ENCODE results near the gene SIGMAR1.
"Not testable (repeated sequence)": the region's sequence is repeated elsewhere in the genome, so short reads cannot be mapped to it uniquely, and the experiment has no call there.

SIGMAR1 gene

GRCh38 chr9:34654323-34655051, 16.9 kb upstream of the SIGMAR1 start:
- DNase-seq (ENCODE audit: low read depth) = no peak

DNA sequence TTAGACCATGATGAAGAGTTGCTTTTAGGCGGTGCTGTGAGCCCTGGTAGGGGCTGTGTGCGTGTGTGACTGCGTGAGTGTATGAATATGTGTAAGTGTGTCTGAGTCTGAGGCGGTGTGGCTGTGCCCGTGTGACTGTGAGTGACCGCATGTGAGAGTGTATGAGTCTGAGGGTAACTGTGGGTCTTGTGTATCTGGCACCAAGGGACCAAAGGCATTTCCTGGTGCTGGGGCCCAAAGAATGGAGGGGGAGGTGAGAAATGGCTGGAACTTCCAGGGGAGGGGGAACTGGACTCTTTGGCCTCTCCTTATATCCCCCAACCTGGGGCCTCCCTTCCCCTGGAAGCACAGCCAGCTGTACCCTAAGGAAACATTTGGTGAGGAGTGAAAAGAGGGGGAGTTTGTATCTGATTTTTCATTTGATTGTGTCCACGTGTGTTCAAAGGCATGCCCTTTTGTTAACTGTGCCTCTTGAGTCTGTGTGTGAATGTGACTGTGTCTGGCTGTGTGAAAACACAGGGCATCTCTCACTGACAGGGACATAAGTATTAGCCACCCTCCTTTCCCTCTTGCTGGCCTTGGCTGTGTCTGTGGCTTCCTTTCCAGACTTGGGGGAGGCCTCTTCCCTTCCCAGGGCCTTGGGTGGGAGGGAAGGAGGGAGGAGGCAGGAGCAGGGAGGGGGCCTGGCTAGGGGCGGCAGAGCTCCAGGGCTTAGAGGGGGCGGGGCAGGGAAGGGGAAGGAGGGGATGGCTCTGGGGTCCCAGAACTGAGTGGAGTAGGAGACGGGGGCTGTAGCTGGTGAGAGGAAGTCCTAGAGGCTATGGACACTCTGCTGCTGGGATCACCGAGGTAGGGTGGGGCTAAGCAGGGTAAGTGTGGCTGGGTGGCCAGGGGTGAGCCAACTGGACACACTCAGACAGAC, 15.8 kb upstream of the SIGMAR1 start:
- DNase-seq (ENCODE audit: low read depth) = peak; percentile 20

- DNase-seq (ENCODE audit: low read depth) = peak; percentile 28
These were observed 15.0 kb upstream of the SIGMAR1 start for GRCh38 chr9:34652602-34653000.

DNA sequence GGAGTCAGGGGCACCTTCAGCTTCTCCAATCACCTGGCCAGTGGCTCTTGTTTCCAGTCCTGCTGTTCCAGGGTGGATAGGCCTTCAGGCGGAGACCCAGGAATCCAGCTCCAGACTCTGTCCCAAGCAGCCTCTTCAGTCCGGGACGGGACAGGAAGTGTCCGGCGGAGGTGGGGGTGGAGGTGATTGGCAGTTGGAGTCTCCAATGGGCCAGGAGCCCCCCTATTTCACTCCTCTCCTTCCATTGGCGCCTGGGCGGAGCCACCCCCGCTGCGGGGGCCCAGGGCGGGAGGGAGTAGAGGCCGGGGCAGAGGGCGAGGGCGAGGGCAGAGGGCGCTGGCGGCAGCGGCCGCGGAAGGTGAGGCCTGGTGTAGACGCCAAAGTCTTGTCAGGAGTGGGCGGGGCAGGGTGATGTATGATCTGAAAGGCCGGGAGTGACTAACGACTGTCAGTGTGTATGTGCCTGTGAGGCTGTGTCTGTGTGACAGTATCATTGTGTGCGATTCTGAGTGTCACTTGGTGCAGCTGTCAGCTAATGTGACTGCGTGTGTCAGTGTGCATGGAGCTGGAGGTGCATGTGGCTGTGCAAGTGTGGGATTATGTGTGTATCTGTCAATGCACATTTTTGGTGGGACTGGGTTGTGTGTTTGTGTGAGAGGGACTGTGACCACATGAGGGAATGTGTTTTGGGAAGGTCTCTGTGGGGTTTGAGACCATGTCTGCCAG, 14.5 kb upstream of the SIGMAR1 start, which contains the start of gene IL11RA:
IL11RA (plus strand) TSS at position 310 of the 726 bp plus-strand sequence. CDS start 3,033 bp downstream, outside the sequence.
- peak; percentile 84 for DNase-seq (ENCODE audit: low read depth)

DNA sequence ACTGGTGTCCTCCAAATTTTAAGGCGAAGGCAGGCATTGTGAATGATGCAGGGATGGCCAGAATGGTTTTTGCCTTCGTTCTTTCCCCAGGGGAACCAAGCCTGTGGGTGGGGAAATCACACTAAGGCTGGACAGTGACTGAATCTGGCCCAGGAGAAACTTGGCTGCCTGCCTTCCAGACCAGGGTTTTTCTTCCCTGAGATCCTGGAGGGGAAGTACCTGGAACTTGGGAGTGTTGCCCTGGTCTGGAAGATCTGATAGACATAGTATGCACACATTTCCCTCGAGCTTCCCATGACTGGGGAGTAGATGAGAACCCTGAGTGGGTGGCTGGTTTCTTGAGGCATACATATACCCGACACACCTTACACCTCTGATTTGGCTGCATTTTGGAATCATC, 13.7 kb upstream of the SIGMAR1 start:
- peak; percentile 43 for DNase-seq (ENCODE audit: low read depth)

GRCh38 chr9:34650816-34651215, 13.2 kb upstream of the SIGMAR1 start:
- DNase-seq (ENCODE audit: low read depth) = peak; percentile 50

GRCh38 chr9:34648673-34649072, 11.1 kb upstream of the SIGMAR1 start:
- DNase-seq (ENCODE audit: low read depth) = no peak

DNA sequence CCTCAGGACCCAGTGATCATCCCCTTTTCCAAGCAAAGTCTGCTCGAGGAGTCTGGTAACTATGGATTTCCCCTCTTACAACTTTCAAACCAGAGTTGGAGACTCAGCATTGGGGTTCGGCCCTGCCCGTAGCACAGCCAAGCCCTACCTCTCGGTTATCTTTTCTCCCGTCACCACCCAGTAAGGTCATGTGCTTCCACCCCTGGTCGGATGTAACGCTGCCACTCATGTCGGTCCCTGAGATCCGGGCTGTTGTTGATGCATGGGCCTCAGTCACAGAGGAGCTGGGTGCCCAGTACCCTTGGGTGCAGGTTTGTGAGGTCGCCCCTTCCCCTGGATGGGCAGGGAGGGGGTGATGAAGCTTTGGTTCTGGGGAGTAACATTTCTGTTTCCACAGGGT, 10.1 kb upstream of the SIGMAR1 start:
- DNase-seq (ENCODE audit: low read depth) = no peak

GRCh38 chr9:34647084-34647403, 9.5 kb upstream of the SIGMAR1 start:
- no peak for DNase-seq (ENCODE audit: low read depth)

DNA sequence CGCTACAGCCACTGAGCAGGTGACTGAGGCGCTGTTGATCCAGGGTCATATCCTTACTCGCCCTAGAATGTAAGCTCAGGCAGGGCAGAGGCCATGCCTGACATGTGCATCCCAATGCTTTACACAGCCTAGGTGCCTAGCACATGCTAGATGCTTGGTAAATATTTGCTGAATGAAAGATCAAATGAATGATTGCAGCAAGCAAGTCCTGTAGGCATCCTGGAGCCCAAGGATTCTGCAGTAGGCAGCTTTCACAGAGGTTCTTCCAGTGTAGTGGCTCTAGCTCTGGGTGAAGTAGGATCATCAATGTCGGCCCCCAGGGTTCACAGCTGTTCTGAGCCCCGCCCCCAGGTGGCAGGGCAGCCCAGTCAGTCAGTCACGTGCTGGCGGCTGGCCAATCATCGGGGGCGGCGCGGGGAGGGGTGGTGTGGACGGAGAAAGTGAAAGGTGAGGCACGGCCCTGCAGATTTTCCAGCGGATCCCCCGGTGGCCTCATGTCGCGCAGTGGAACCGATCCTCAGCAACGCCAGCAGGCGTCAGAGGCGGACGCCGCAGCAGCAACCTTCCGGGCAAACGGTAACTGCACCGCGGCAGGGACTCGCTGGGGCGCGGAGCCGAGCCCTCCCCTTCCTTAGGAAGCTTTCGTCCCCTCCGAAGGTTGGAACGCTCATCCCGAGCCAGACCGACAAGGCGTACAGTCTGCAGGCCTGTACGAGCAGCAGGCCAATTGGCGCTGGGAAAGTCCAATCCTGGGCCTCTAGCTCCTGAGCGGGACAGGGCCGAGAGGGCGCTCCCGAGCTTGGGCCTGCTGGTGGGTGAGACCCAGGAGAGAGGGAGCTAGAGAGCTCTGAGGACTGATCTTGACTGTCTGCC, 8.9 kb upstream of the SIGMAR1 start, which contains the start of gene GALT:
GALT (plus strand) TSS at position 465 of the 873 bp plus-strand sequence; CDS start at position 495, 30 bp downstream.
- peak; percentile 84 for DNase-seq (ENCODE audit: low read depth)

DNA sequence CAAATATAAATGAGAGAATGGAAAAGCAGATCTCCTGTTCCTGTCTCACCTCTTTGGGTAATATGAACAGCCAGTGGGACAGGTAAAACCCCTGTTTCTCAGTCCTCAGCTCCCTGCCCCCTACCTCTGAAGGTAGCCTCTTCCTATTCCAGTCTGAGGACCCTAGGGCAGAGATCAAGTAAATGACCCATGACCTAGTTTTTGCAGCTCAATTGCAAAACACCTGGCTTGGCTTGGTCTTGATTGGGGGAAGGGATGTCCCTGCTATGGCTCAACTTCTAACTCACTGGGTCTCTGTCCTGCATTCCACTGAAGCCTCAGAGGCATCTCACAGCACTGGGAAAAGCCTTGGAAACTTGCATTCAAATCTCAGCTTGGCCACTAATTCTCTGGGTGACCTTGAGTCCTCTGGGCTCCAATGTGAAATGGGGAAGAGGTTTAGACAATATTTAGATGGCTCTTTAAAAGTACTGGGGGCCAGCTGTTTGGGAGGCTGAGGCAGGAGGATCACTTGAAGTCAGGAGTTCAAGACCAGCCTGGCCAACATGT, 7.3 kb upstream of the SIGMAR1 start:
- DNase-seq (ENCODE audit: low read depth) = no peak

DNA sequence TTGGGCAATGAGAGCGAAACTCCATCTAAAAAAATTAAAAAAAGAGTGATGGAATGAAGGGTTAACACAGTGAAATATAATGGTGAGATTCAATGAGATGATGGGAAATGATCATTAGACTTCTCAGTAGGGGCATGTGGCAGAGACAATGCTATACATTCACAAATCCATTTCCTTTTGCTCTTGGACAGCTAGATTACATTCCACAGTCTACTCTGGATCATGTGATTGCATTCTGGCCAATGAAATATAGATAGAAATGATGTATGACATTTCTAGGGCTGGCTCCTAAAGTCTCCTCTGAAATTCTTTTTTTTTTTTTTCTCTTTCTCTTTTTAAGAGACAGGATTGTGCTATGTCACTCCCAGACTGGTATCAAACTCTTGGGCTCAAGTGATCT, 5.1 kb upstream of the SIGMAR1 start:
- DNase-seq (ENCODE audit: low read depth) = no peak

- not testable (repeated sequence) for DNase-seq (ENCODE audit: low read depth)
These were observed 1.7 kb upstream of the SIGMAR1 start for GRCh38 chr9:34639322-34639721.

DNA sequence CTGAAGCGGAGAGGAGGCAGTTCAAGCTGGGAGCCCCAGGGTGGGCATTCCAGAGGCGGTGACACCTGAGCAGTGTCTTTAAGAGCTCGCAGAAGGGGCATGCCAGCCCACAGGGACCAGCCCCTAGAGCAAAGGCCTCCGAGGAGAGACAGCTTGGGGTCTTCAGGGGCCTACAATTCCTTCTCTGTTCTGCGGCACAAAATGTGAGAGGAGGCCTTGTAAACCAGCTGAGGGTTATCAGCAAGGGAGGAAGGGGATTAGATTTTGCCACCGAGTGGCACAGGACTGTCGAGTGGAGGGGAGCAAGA, 505 bp upstream of the SIGMAR1 start:
- DNase-seq (ENCODE audit: low read depth) = no peak

- no peak for DNase-seq (ENCODE audit: low read depth)
These were observed 714 bp downstream of the SIGMAR1 start for GRCh38 chr9:34636791-34637355.

DNA sequence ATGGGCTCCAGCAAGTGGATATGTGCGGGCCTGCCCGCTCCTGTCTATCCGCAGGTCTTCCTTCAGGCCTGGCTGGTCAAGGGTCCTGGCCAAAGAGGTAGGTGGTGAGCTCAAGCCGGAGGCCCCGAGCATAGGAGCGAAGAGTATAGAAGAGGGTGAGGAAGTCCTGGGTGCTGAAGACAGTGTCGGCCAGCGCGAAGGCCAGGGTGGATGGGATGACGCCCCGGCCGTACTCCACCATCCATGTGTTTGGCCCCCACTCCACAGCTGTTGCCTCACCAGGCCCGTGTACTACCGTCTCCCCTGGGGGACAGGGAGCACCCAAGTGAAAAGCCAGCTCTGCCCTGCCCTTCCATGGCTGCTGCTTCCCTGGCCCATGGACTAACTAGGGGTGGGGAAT, 2.0 kb downstream of the SIGMAR1 start:
- DNase-seq (ENCODE audit: low read depth) = no peak

DNA sequence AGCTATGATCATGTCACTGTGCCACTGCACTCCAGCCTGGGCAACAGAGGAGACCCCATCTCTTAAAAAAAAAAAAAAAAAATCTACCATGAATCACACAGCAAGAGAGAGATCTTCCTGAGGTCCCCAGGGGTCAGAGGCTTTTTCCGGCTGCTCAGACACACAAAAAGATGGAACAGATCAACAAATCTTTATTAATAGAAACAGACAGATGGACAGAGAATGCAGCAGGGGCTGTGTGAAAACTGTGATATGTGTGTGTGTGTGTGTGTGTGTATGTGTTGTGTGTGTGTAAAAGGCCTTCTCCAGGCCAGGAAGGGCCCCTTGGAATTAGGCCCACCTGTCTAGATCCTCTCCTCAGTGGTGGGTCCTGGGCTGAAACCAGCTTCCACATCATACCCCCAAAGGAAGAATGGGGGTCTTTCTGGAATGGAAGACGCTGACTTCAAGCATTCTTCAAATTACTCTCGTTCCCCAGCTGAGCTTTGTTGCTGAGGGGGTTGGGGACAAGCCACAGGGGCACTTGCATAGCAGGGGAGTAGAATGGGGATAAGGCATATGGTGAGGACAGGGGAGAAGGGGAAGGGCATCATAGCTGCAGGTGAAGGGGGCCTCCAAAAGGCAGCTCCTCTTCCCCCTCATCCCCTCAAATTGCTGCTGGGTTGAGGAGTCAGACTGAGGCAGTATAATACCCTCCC, 2.9 kb downstream of the SIGMAR1 start:
- DNase-seq (ENCODE audit: low read depth) = no peak

- DNase-seq (ENCODE audit: low read depth) = peak; percentile 60
These were observed 3.6 kb downstream of the SIGMAR1 start for GRCh38 chr9:34633851-34634550.

- DNase-seq (ENCODE audit: low read depth) = no peak
These were observed 4.4 kb downstream of the SIGMAR1 start for GRCh38 chr9:34633166-34633565.
